Activated gamma-delta T cell (primary cell): Measurements from ENCODE around the gene SETD1A.

Experiments
- DNase-seq: peaks from one replicate; lab custom pipeline; 2025; lab: John Stamatoyannopoulos, UW

The SETD1A gene

DNA sequence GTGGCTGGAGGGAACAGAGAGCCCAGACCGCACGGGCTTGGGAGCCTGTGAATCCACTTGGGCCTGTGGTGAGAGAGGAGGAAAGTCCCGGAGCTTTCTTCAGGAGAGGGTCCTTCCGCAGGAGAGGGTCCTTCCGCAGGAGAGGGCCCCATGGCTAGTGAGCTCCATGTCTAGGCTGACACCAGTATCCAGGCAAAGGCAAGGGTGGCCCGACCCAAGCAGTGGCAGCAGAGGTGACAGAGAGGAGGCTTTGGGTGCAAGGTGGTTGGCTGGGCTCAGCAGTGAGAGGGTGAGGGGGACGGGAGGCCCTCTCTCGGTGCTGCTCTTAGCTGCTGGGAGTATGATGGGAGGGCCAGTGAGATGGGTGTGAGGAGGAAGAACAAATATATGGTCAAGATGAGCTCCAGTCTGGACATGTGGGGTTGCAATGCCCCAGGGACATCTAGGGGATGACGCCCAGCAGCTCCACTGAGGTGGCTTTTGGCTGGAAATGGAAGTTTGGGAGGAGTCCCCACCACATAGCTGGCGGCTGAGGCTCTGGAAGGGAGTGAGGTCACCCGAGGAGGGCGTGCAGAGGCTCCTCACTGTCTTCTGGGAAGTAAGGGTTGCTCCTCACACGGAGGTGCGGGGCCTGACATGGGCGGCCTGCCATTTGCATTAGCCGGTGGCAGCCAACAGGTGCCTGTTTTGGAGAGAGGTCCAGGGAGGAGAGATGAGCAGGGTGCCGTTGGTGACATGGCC lies 25.2 kb downstream of the SETD1A start:
- no peak for DNase-seq

DNA sequence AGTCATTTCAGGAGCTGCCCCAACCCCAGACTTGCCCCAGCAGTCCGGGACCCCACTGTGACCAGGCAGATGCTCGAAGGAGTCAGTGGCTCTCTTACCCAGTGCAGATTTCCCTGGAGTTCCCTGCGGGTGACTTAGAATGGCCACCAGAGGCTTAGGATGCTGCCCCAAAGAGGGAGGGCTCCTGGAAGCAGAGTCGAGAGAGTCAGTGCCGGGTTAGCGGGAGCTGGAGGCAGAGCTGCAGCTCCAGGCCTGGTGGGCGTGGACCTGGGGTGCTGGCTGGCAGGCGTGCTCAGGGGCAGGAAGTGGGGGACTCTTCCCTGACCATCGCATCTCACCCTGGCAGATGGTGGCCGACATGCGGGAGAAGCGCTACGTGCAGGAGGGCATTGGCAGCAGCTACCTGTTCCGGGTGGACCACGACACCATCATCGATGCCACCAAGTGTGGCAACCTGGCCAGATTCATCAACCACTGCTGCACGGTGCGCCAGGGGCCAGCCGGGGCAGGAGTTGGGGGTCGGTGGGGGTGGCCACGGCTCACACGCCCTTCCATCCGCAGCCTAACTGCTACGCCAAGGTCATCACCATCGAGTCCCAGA lies 25.8 kb downstream of the SETD1A start:
- no peak for DNase-seq

DNA sequence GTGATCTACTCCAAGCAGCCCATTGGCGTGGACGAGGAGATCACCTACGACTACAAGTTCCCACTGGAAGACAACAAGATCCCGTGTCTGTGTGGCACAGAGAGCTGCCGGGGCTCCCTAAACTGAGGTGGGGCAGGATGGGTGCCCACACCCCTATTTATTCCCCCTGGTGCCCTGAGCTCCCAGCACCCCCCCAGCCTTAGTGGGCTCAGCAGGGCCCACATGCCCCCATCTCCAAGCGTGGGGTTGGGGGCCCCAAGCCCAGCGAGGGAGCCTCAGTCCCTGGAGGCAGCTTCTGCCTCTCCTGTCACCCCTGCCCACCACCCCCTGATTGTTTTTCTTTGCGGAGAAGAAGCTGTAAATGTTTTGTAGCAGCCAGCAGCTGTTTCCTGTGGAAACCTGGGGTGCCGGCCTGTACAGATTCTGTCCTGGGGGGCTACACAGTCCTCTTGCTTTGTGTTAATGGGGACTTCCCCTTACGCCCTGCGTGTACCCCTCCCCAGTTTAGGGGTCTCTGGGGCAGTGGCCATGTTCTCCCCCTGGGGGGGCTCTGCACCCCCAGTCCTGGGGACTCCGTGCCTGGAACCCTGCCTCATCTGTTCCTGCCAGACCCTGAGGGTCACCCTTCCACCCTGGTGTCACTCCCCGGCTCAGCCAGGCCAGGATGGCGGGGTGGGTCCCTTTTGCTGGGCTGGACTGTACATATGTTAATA lies 26.5 kb downstream of the SETD1A start:
- DNase-seq, result no peak

DNA sequence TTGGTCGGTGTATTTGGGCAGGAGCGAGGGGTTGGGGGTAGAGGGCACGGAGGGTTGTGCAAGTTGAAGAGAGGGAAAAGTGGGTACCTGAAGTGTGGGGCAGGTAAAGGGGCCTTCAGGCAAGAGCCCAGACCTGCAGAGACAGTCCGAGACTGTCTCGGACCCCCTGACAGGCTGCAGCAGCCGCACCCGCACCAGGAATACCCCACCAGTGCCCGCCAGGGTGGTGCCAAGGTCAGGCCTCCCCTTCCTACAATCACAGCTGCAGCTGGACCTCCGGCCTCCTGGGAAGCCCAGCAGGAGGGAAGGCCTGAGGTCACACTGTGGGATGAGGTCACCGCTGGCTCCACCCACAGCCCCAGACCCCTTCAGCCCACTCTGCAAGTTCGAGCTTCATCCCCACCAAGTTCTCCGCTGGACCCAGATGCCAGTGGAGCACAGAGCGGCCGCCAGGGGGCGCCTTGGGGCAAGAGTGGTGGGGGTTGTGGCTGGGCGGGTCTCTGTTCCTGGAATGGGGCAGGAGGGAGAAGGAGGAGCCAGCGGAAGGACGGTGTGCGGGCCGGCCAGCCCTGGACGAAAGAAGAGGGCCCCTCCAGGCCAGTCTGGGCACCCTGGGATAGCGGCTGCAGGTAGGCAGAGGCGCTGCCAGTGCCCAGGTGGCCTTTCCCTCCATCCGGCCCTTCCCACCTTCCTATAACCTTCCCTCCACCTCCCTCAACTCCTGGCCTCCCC lies 27.3 kb downstream of the SETD1A start, which contains the start of gene HSD3B7:
Gene HSD3B7, plus strand, starts transcription at position 539 of the 732 bp plus-strand sequence. CDS start 452 bp downstream, outside the sequence.
- peak; percentile 60 for DNase-seq

DNA sequence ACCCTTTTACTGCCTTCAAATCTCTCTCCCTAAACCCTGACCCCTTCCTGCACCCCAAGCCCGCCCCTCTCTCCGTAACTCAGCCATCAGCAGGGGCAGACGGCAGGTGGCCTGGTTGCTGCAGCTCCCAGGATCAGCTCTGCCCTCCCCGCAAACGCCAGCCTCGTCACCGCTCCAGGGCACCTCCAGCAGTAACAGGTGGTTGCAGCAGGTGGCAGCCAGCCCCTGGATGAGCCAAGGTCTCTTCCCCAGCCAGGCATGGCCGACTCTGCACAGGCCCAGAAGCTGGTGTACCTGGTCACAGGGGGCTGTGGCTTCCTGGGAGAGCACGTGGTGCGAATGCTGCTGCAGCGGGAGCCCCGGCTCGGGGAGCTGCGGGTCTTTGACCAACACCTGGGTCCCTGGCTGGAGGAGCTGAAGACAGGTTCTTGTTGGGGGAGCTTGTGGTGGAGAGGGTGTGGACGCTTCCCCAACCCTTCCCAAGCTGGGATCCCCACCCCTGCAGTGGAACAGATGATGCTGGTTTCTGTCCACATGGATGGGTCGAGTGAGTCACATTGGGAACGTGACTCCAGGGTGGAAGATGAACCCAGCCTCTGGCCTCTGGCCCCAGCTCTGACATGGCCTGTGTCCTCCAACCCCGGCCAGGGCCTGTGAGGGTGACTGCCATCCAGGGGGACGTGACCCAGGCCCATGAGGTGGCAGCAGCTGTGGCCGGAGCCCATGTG lies 28.0 kb downstream of the SETD1A start:
- no peak for DNase-seq

- no peak for DNase-seq
These were observed 28.8 kb downstream of the SETD1A start for GRCh38 chr16:30986129-30986991.

DNA sequence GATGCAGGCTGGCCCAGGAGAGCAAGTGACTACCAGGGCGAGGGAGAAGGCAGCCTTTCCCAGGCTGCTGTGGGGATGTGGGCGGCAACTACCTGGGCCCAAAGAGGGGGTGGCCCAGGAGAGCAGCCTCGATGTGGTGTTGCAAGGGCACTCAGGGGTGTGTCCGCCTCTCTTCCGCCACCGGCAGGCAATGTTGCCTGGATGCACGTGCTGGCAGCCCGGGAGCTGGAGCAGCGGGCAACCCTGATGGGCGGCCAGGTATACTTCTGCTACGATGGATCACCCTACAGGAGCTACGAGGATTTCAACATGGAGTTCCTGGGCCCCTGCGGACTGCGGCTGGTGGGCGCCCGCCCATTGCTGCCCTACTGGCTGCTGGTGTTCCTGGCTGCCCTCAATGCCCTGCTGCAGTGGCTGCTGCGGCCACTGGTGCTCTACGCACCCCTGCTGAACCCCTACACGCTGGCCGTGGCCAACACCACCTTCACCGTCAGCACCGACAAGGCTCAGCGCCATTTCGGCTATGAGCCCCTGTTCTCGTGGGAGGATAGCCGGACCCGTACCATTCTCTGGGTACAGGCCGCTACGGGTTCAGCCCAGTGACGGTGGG lies 30.1 kb downstream of the SETD1A start:
- DNase-seq, result no peak

DNA sequence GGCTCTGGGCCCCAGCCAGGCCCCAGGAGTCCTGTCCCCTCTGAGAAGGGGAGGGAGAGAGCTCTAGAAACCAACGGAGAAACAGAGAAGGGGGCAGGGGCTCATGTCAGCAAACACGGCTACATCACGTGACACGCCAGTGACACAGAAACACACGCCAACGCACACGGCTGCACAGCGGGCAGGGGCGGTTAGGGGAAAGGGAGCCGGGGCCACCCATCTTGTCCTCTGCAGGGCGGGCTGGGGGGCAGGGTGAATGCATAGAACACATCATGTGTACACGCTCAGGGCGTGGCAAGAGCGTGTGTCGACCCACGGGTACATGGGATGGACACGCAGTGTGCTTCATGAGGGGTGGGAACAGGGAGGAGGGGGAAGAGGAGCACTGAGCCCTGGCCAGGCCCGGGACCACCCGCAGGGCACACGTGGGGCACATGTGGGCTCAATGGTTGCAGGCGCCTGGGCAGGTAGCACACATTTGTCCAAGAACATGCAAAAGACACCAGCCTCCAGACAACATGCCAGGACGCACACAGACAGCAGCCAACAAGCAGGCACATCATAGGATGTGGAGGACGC lies 32.0 kb downstream of the SETD1A start:
- DNase-seq, result no peak

GRCh38 chr16:30990105-30990504 lies 32.6 kb downstream of the SETD1A start:
- no peak for DNase-seq

DNA sequence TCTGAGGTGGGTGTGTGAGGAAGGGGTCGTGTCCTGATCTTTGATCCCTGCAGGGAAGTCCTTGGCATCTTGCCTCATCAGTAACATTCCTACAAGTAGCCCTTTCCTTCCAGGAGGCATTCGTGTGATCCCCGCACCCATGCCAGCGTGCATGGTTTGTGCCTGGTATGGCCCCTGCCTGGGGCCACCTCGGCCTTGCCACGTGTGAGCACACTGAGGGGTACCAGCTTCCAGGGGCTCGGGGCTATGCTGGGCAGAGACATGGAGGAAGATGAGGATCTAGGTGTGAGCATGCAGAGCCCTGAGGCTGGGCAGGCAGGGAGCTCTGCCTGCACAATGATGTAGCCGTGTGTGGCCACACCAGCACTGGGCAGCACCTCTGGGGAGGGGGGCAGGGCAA lies 33.5 kb downstream of the SETD1A start:
- no peak for DNase-seq

DNA sequence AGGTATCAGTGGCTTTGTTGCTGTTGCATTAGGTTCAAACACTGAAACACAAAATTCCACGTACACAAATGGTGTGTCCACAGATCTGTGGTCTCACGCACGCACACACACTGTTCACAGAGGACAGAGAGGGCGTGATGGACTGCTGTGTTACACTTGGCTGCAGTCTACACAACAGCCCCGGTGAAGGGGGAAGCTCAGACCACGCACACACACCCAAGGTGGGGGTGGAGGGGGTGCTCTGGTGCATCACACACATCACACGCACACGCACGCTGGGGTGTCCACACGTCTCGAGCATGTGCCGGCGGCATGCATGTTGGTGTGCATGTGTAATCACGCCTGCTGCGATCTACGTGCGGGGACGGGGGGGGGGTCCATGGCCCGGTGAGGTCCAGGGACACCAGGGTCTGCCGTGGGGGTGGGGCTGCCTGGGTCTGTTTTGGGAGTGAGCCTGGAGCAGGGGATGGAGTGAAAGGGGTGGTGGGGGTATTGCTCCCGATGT lies 34.8 kb downstream of the SETD1A start:
- no peak for DNase-seq

DNA sequence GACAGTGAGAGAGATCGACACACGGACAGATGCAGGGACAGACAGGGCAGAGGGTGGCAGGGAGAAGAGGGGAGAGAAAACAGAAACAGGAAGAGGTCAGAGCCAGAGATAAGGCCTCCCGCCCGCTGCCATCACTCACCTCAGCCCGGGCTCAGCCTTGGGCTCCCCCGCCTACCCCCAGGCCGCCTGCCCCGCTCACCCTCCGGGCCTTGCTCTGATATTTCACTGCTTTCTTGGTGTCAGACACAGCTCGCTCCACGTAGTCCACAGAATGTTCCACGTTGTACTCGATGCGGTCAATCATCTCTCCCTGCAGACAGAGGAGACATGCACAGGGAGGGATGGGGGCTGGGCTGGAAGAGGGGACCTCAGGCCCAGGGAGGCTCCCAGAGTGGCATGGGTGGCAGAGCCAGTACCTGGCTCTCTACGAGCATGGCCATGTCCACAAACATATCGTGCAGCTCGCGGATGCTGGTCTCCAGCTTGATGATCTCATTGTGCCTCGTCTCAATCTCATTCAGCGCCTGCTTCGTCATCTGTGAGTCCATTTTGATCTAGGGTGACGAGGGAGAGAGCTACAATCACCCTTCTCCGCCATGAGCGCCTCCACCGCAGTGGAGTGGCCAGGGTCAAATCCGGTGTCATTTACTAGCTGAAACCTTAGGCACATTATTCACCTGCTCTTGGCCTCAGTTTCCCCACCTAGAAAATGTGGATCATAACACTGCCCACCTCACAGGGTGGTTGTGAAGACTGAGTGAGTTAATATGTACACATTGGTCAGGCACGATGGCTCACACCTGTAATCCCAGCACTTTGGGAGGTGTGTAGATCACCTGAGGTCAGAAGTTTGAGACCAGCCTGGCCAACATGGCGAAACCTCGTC lies 35.6 kb downstream of the SETD1A start:
- no peak for DNase-seq

DNA sequence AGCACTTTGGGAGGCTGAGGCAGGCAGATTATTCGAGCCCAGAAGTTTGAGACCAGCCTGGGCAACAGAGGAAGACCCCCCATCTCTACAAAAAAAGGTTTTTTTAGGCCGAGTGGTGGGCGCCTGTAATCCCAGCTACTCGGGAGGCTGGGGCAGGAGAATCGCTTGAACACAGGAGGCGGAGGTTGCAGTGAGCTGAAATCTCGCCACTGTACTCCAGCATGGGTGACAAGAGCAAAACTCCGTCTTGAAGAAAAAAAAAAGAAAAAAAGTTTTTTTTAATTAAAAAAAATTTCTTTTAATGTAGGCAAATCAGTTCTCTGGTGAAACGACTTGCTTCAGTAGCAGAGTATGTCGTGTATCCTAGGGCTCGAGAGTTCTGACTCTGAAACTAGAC lies 38.4 kb downstream of the SETD1A start:
- no peak for DNase-seq

DNA sequence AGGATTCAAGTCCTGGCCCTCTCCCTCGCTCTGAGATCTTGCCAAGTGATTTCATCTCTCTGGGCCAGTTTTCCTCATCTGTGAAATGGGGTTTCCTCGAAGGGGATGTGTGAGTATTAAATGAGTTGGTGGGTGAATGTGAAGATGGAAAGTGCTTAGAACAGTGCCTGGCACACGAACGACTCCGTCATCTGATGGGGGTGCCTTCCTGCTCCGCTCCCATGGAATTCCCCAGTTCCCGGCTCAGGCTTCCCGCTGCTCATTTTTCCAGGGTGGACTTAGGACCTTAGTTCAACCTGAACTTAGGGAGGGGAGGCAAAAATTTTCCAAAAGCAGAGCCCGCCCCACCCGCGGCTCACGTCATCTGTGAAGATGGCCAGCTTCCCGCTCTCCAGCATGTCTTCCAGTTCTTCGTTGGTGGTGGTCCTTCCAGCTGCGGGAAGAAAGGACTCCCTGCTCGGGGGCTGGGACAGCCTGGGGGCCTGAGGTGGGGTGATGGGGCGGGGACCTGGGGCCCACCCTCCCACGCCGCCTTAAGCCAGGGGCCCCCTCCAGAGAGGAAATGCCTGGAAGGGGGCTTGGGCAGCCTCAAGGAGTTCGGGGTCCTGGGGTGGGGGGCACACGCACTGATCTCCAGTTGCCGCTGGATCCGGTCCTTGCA lies 38.9 kb downstream of the SETD1A start:
- no peak for DNase-seq

- peak; percentile 66 for DNase-seq
These were observed 39.6 kb downstream of the SETD1A start for GRCh38 chr16:30996985-30997724.

GRCh38 chr16:30997725-30998711 lies 40.5 kb downstream of the SETD1A start:
- DNase-seq, result no peak
